HG02973 (cell line): ENCODE measurements around the gene DCAF12L2.
"Not testable (repeated sequence)": the region's sequence is repeated elsewhere in the genome, so short reads cannot be mapped to it uniquely, and the experiment has no call there.

Experiments
- ATAC-seq: cut with Tn5 transposase; IDR thresholded peaks from one replicate; pipeline ENCODE4 v1.9.1; 2021; ENCODE audit warnings: moderate library complexity; ENCODE audit not compliant: unreplicated experiment

The DCAF12L2 gene

DNA sequence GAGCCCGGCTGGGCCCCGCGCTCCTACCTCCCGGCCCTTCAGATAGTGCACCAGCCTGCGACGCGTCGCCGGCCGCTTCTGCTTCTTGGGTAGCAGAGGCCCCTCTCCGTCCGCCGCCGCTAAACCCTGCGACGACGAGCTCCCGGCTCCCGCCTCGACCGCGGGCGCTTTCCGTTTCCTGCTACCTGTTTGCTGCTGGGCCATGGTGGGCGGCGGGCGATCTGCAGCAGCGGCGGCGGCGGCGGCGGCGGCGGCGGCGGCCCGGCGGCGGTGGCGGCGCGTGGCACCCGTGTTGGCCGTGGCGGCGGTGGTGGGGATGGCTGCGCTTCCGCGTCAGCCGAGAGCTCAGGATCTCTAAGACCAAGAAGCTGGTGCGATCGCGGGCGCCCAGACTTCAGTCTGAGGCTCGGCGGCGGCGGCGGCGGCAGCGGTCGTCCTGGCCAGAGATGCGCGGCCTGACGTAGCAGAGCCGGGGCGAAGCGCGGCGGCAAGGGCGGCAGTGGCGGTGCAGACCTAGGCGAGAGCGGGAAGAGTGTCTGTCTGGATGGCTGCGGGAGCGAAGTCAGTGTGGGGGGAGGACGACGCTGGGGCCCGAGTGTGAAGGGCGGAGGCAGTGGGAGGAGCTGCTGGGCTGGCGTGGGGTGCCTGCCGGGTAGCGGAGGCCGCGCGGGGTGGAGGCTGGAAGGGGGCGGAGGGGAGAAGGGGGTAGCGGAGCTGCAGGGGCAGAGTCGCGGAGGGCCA, at the start of gene DCAF12L2:
Gene DCAF12L2, minus strand, starts transcription at position 569 of the 741 bp plus-strand sequence. Its CDS starts 365 bp downstream, at position 204.
- no peak for ATAC-seq

DNA sequence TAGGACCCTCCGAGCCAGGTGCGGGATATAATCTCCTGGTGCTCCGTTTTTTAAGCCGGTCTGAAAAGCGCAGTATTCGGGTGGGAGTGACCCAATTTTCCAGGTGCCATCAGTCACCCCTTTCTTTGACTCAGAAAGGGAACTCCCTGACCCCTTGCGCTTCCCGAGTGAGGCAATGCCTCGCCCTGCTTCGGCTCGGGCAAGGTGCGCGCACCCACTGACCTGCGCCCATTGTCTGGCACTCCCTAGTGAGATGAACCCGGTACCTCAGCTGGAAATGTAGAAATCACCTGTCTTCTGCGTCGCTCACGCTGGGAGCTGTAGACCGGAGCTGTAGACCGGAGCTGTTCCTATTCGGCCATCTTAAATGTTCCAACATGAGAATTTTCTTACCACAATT, 24.8 kb upstream of the DCAF12L2 start:
- ATAC-seq, result not testable (repeated sequence)

DNA sequence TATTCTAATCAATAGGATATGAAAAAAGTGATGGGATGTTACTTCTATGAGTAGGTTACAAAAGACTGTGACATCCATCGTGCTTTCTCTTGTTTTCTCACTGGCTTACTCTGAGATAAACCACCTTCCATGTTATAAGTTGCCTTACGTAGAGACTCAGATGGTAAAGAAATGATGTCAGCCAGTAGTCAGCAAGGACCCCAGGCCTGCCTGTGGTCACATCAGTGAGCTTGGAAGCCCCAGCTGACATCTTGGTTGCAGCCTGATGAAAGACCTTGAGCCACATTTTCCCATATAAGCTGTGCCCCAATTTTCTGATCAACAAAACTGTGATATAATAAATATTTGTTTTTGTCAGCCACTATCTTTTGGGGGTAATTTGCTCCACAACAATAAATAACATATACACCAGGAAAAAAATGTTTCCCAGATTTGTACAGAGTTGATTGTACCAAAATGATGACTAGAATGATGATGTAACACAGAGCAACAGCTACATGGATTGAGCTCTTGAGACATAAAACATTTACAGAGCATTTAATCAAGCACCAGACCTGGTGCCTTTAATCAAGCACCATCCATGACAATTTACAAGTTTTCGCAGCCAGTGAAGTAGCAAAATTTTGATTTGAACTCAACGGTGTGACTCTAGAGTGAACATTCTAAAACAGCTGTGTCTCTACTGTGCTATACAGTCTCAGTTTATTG, 11.2 kb upstream of the DCAF12L2 start:
- no peak for ATAC-seq

DNA sequence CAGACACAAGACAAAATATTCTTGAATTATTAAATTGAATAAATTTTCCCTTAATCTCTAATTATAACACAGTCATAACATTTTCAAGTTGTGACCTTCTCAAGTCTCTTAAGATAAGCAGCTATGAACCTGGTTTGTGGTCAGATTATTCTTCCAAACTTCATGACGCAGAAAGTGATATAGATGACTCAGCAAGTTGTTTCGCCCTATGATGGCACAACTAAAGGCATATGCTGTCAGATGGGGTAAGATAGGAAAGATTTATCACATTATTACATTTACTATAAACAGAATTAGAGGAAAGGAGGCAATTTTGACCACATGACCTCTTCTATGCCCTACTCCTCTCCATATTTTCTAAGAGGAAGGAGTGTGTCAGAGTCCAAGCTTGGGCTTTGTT, 4.6 kb upstream of the DCAF12L2 start:
- no peak for ATAC-seq

DNA sequence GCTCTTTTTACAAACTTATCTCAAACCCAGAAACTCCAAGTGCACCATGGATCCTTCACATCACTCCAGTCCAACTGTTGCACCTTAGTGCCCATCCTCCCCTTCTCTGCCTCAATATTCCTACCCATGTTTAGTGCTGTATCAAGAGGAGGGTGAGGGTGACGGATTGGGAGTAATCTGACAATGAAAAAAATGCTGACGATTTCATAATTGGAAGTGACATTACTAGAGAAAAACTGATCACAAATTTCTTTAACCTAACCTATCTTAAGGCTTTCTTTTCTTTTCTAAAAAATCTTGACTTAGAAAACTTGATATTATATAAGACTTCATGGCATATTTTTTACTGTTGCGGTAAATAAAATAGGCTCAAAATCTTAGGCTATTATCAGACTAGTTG, 1.5 kb upstream of the DCAF12L2 start:
- no peak for ATAC-seq

DNA sequence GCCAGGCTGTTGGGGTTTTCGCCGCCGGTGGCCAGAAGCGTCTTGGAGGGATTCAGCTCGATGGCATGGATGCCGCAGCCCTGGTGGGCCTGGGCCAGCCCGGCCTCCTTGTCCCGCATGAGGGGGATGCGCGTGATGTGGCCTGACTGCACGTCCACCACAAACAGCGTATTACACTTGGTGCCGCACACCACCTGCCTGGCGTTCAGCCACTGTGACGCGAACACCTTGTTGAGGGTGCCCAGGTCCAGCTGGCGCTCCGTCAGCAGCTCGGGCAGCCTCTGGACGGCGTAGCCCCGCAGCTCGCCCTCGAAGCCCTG, 728 bp downstream of the DCAF12L2 start:
- no peak for ATAC-seq

DNA sequence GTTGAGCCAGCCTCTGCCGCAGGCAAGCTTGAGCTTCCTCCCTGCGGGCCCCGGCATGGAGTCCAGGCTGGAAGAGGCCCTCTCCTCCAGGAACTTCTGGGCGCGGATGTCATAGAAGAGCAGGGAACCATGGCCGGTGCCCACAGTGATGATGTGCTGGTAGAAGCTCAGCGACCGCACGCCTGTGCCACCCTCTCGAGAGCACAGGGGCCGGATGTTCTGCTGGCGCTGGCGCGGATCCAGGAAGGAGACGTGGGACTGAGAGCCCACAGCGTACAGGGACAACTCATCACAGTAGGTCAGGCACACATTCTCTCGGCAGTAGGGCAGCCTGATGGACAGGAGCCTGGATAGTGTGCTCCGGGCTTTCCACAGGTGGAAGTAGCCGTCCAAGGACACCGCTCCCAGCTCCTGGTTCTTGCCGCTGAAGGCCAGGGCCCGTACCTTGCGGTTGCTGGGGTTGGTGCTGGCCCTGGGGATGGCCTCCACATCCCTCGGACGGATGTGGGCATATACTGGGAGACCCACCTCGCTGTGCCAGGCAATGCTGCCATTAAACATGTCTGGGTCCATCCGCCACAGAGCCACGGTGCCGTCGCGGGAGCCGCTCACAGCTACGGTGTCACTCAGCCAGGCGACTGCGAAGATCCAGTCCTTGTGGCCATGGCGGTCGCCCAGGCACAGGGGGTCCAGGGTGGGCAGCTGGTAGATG, 1.2 kb downstream of the DCAF12L2 start:
- ATAC-seq, result no peak

DNA sequence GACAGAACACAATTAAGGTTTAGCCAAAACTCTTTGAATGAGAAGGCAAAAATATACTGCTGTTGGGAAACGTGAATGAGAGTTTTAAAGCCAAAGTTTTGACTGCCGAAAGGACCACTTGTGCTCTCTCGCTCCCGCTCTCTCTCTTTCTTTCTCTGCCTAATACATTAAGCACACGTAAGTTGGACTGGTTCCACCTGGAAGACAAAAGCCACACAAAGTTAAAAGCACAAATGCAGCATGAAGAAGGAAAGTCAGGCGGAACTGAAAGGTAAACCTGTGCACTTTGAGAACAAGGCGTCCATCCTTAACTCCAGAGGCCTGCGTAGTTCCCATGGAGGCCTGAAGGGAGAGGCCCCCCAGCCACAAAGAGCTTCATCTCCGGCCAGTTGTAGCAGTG, 1.9 kb downstream of the DCAF12L2 start:
- no peak for ATAC-seq

DNA sequence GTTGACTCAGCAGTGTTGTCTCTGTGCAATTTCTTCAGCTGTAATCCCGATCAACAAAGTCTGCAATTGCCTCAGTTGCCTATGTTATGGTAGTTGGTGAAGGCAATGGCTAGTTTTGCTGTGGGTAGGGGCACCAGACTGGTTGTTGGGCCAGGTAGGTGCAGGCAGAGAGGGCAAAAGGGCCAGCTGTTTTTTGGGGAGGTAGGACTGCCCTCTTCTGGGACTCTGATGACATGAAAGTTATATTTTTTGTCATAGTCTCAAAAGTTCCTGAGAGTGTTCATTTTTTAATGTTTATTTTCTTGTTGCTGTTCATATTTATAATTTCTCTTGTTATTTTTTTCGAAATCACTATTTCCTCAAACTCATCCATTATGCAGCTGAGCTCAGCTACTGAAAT, 25.1 kb downstream of the DCAF12L2 start:
- no peak for ATAC-seq

DNA sequence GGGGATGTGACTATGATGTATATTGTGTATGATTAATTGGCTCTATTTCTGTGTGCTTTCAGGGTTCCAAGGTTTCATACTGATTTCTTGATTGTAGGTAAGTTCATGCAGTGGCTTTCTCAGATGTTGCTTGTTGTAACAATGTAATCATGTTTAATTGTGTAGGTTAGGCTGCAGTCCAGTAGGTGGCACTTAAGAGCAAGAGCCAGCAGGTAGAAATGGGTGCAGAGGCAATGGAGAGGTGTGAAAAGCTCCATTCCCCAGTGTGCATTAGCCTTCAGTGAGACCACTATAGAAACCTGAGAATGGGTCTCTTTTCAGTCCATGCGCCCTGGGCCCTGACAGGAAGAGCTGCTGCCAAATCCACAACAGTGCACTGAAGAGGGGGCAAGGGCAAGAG, 28.2 kb downstream of the DCAF12L2 start:
- no peak for ATAC-seq

DNA sequence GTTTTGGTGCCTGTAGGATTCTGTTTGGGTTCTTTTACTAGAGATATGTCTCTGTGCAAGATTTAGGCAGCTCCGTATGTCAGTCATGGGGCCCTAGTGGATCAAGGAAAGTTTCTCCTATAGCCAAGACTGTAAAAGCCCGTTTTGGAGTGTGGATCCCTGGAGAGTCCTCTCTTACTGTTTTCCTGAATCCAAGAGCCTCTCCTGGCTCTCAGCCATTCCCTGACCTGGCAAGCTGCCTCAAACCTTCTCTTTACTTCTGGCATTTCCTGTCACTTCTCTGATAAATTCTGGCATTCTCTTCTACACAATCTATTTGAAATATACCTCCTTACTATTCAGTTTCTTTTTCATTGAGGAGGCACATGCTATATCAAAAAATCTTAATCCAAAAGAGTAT, 41.4 kb downstream of the DCAF12L2 start:
- ATAC-seq, result no peak
